ENCODE measurements around the gene TEX44. TPM values are rescaled to one million over a fixed set of nuclear protein-coding genes. Genes with fewer than 3 reads are reported as not detected.

TEX44 gene
- total and polyA plus RNA-seq, 8 donors = not detected

DNA sequence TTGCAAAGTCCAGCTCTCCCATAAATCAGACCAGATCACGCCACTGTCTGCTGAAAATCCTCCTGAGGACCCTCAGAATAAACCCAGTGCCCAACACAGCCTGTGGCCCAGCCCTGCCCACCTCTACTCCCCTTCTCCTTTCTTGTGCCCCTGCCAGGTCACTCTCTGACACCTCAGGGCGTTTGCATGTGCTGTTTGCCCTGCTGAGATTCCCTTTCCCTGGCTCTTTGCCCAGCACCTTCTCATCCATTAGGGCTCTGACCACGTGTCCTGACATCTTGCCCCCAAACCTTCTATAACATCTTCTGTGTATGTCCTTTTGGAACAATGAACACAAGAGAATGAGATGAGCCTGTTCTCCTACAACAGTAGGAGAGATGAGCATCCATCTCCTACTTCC, 43.9 kb upstream of the TEX44 start:
- TF ChIP-seq, protein P1, sequence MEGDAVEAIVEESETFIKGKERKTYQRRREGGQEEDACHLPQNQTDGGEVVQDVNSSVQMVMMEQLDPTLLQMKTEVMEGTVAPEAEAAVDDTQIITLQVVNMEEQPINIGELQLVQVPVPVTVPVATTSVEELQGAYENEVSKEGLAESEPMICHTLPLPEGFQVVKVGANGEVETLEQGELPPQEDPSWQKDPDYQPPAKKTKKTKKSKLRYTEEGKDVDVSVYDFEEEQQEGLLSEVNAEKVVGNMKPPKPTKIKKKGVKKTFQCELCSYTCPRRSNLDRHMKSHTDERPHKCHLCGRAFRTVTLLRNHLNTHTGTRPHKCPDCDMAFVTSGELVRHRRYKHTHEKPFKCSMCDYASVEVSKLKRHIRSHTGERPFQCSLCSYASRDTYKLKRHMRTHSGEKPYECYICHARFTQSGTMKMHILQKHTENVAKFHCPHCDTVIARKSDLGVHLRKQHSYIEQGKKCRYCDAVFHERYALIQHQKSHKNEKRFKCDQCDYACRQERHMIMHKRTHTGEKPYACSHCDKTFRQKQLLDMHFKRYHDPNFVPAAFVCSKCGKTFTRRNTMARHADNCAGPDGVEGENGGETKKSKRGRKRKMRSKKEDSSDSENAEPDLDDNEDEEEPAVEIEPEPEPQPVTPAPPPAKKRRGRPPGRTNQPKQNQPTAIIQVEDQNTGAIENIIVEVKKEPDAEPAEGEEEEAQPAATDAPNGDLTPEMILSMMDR (IDR thresholded peaks at IDR 0.05) = no peak
- intact Hi-C loops (cut with DNase I) = no loop called here
- FAIRE-seq (no peak), ATAC-seq (no peak), DNase-seq (no peak)
- Histone ChIP-seq H3K36me3 (no peaks in the 10 kb centered on the region), H3K4me3 (no peak overlapping the region), H3K27me3 (no peaks in the 10 kb centered on the region), H3K9me3 (no peaks in the 10 kb centered on the region), H3K4me1 (no peaks in the 10 kb centered on the region), H3K27ac (no peak overlapping the region)
- WGBS, 2 donors = 57 to 61% methylated on average over 3 of the region's 3 CpGs

- intact Hi-C loops (cut with DNase I) = no loop called here
- Histone ChIP-seq H3K27me3 (no peaks in the 10 kb centered on the region), H3K4me1 (no peaks in the 10 kb centered on the region), H3K4me3 (no peak overlapping the region), H3K27ac (no peak overlapping the region), H3K9me3 (no peaks in the 10 kb centered on the region), H3K36me3 (no peaks in the 10 kb centered on the region)
- FAIRE-seq (no peak), DNase-seq (no peak), ATAC-seq (no peak)
- TF ChIP-seq, protein P1 (IDR thresholded peaks at IDR 0.05) = no peak
- 83 to 85% methylated on average over 13 of the region's 13 CpGs for WGBS, 2 donors
These were observed 43.0 kb upstream of the TEX44 start for GRCh38 chr2:231549446-231550239.

DNA sequence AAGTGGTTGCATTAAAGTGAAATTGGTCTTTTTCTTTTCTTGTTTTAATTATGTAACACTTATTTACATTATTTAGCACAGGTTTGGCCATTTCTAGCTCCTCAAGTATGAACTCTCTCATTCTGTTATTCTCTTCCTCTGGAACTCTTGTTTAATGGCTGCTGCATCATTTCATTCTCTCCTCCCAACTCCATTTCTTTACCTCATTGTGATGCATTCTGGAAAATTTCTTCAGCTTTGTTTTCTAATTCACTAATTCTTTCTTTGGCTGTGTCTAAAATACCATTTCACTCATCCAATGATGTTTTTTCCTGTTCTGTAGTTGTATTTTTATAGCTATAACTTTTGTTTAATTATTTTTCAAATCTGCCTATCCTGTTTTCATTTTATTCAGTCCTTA, 39.9 kb upstream of the TEX44 start:
- Histone ChIP-seq H3K4me3 (no peak overlapping the region), H3K27me3 (no peaks in the 10 kb centered on the region), H3K27ac (no peak overlapping the region), H3K4me1 (no peaks in the 10 kb centered on the region), H3K9me3 (no peaks in the 10 kb centered on the region), H3K36me3 (no peaks in the 10 kb centered on the region)
- TF ChIP-seq, protein P1 (IDR thresholded peaks at IDR 0.05) = no peak
- FAIRE-seq (no peak), ATAC-seq (no peak), DNase-seq (no peak)
- intact Hi-C loops (cut with DNase I) = no loop called here

- ATAC-seq (no peak), FAIRE-seq (no peak), DNase-seq (no peak)
- no peak overlapping the region for H3K4me3 ChIP-seq
- H3K27ac ChIP-seq = no peak overlapping the region
- no peaks in the 10 kb centered on the region for H3K4me1 ChIP-seq
- TF ChIP-seq, protein P1 (IDR thresholded peaks at IDR 0.05) = no peak
- H3K36me3 ChIP-seq = no peaks in the 10 kb centered on the region
- H3K27me3 ChIP-seq = no peaks in the 10 kb centered on the region
- 70 to 75% methylated on average over 8 of the region's 8 CpGs for WGBS, 2 donors
- intact Hi-C loops (cut with DNase I) = no loop called here
- H3K9me3 ChIP-seq = no peaks in the 10 kb centered on the region
These were observed 38.3 kb upstream of the TEX44 start for GRCh38 chr2:231554327-231554726.
